Measurements from ENCODE around the gene LRP2.
"Not testable (repeated sequence)": the region's sequence is repeated elsewhere in the genome, so short reads cannot be mapped to it uniquely, and the experiment has no call there.

The LRP2 gene

DNA sequence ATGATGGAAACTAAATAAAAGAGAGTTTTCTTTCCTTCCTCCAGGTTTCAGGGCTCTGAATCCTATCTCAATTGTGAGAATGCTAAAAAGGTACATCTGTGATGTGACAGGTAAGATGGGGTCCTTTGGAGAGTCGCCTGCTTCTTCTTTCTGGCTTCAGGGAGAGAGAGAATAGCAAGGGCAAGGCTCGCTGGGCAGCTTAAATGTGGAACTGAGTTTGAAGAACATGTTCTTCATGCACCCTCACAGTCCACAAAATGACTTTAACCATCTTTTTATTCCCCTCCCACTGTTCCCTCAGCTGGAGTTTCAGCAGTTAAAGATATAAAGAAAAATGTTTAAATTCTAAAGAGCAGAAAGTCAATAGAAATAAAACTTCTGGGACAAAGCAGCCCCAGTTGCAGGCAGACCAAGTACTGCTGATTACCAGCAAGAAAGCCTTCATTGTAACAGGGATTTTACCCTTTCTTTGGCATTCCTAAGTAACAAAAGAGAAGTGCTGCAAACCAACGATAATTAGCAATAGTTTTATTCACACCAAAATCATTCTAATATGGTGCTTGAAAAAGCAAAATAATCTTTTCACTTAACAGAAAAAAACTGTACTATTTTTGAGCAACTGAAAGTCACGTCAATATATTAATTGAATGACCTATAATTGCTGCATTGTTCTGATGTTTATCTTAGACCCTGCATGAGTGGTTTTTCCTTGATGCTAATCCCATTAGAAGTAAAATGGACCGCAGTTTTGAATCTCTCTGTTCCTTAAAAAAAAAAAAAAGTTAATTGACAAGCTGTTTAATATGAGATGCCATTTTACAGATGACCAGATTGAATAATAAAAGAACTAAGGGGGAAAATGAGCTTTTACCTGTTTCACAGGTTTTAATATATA lies 61.5 kb downstream of the LRP2 start:
- DNase-seq, result no peak

- DNase-seq, result no peak
These were observed 64.3 kb downstream of the LRP2 start for GRCh38 chr2:169298007-169298406.

- no peak for DNase-seq
These were observed 68.2 kb downstream of the LRP2 start for GRCh38 chr2:169294001-169294675.

DNA sequence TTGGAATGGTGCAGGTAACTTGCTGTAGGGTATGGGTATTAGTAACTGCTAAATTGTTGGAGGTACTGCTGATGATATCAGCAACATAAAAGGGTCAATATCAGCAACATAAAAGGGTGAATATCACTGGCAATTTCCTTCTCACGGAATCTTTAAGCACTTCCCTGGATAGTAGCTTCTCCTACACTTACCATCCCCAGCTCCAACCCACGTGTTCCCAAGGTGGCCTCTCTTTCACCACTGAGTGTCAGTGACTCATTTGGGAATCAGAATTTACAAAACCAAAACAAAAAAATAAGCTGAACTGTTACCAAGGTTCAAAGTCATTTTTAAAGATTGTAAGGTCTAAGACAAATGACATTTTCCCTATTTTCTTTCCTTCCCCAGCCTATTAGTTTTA lies 70.8 kb downstream of the LRP2 start:
- no peak for DNase-seq

- DNase-seq, result no peak
These were observed 71.9 kb downstream of the LRP2 start for GRCh38 chr2:169290433-169290832.

- no peak for DNase-seq
These were observed 74.7 kb downstream of the LRP2 start for GRCh38 chr2:169287666-169288065.

- DNase-seq, result no peak
These were observed 75.6 kb downstream of the LRP2 start for GRCh38 chr2:169286624-169287231.

GRCh38 chr2:169285531-169286235 lies 76.7 kb downstream of the LRP2 start:
- DNase-seq, result no peak

- DNase-seq, result no peak
These were observed 81.8 kb downstream of the LRP2 start for GRCh38 chr2:169280502-169280901.

GRCh38 chr2:169275696-169276444 lies 86.5 kb downstream of the LRP2 start:
- DNase-seq, result no peak

DNA sequence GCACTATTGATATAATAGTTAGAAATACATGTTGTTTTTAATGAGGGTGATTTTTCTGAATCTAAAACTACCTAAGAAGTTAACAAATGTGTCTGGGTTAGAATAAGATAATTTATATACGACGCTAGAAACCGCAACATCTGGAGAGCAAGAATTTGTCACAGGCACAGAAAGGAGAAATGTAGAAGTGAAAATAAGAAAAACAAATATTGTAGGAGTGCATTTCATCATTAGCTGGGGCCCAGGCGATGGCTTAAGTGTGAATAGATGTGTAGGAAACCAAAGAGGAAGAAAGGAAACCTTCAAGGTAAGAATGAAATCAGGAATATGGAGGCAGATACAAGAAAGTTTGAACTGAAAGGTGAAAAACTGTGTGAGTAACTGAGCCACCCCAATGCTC lies 90.3 kb downstream of the LRP2 start:
- DNase-seq, result no peak

DNA sequence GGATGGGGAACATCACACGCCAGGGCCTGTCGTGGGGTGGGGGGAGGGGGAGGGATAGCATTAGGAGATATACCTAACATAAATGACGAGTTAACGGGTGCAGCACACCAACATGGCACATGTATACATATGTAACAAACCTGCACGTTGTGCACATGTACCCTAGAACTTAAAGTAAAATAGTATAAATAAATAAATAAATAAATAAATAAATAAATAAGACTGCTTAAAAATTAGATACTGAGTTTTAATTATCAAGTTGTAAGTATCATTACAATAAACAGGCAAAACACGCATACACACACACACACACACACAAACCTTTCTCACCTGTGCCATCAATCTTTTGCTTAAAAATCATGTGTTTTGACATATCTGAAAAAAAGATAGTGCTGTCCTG lies 91.8 kb downstream of the LRP2 start:
- not testable (repeated sequence) for DNase-seq

GRCh38 chr2:169265591-169265990 lies 96.7 kb downstream of the LRP2 start:
- no peak for DNase-seq

- no peak for DNase-seq
These were observed 101.3 kb downstream of the LRP2 start for GRCh38 chr2:169260846-169261642.

DNA sequence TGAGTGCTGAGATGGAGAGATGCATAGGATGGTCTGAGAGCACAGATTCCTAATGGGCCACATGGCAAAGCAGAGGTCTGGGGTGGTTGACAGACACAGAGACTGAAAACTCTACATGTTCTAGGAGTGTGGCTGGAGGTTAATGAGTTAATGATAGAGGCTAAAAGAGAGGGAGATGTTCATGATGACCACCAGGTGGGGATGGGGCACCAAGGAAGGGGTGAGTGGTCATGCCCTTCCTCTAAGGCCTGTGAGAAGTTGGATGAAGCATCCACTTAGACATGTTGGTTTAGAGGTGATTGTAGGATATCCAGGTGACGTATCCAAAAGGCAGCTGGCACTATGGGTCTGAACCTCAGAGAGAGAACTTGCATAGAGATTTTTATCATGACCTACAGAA lies 102.1 kb downstream of the LRP2 start:
- no peak for DNase-seq

- no peak for DNase-seq
These were observed 102.9 kb downstream of the LRP2 start for GRCh38 chr2:169259402-169259801.

- no peak for DNase-seq
These were observed 104.2 kb downstream of the LRP2 start for GRCh38 chr2:169258045-169258601.

DNA sequence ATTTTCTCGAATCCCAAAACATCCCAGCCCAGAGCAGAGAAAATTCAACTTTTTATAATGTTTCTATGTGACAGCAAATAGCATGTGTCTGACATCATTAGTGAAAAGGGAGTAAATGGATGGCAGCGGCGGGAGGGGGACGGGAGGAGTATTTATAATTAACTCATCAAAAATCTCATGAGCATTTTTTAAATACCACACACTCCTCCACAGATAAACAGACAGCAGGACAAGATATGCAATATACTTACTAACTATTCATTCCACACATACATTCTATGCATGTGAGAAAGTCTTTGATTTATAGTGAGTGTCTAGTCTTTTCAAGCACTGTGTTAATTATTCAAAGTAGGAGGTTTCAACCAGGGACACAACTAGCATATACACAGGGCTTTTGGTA lies 107.6 kb downstream of the LRP2 start:
- no peak for DNase-seq

DNA sequence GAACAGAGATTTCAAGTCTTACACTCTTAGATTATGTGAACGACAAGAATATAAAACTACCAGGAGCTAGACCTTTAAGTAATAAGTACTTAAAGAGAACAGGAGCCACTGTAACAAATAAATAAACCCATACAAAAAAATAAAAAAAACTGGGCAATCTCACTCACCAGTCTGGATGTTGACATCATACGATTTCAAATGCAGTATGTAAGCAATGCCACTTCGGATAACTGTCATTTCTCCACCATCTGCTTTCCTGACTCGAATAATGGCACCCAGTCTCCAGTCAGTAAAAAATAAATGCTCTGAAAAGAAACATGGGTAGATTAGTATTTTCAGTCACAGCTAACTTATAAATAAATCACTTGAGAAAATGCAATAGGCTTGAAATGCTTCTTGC lies 115.1 kb downstream of the LRP2 start:
- DNase-seq, result no peak

- DNase-seq, result no peak
These were observed 121.9 kb downstream of the LRP2 start for GRCh38 chr2:169240405-169240804.

DNA sequence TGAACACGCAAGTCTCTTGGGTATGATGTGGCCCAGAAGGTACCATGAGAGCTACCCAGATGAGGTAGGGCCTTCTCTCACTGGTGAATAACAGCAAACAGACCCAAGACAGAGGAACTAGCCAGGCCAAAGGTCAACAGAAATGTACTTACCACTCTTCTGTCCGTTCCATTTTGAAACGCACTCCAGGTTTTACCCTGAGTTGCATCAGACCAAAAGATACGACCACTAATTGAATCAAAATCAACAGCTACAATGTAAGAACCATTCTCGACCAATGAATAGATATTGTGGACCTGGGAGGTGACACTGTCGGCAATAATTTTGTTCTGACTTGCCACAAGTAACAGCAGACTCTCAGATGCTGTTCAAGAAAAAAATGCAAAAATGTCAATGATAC lies 124.4 kb downstream of the LRP2 start:
- no peak for DNase-seq
